GM18519 (cell line): ENCODE results near the gene BICDL2.
"Not testable (repeated sequence)": the region's sequence is repeated elsewhere in the genome, so short reads cannot be mapped to it uniquely, and the experiment has no call there.

Experiments
- ATAC-seq: cut with Tn5 transposase; IDR thresholded peaks from one replicate; pipeline ENCODE4 v1.9.1; 2021; ENCODE audit warnings: mild to moderate bottlenecking, moderate library complexity; ENCODE audit not compliant: unreplicated experiment, low FRiP score

BICDL2 gene, protein sequence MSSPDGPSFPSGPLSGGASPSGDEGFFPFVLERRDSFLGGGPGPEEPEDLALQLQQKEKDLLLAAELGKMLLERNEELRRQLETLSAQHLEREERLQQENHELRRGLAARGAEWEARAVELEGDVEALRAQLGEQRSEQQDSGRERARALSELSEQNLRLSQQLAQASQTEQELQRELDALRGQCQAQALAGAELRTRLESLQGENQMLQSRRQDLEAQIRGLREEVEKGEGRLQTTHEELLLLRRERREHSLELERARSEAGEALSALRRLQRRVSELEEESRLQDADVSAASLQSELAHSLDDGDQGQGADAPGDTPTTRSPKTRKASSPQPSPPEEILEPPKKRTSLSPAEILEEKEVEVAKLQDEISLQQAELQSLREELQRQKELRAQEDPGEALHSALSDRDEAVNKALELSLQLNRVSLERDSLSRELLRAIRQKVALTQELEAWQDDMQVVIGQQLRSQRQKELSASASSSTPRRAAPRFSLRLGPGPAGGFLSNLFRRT

DNA sequence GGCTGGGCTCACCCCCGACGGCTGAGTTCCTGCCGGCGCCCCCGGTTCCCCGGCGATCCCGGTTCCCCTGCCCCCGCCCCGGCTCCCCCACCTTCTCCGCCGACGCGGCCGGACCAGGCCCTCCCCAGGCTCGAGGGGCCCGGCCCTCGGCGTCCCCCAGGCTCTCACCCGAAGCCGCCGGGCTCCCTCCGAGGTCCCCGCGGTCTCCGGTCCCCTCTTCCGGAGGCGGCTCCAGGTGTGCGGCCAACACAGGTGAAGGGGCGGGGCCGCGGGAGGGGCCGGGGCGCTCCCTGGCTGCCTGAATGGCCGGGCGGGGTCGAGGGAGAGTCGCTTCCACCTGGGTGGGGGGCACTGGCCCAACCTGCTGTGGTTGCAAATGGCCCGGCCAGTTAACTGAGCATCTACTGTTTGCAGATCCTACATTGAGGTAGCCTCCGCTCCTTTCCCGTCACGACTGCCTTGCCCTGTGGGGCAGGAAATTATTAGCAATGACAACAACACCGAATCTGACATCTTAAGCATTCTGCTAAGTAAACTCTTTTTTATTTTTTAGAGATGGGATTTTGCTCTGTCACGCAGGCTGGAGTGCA is at the start of gene BICDL2:
Gene BICDL2, minus strand, starts transcription at position 219 of the 590 bp plus-strand sequence. CDS start 1,448 bp downstream, outside the sequence.
- ATAC-seq: no peak

DNA sequence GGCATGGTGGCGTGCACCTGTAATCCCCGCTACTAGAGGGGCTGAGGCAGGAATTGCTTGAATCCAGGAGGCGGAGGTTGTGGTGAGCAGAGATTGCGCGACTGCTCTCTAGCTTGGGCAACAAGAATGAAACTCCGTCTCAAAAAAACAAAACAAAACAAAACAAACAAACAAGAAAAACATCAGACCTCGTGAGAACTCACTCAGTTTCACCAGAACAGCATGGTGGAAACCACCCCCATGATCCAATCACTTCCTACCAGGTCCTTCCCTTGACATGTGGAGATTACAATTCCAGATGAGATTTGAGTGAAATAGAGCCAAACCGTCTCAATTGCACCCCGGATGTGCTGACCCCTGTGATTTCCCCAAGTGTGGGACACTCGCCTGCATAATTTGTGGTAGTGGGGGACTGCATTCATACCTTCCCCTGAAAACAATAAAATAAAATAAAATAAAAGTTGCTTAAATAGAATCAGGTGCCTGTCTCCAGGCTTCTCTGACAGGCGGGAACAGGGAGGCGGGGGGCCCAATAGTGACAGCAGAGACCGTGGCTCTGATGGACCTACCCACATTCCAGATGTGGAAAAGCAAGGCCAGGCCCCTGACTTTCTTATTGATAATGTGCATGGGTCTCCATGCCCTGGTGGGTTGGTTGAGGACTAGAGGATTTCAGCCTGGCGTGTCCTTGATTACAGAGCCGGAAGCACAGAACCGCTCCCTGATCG is 49.3 kb upstream of the BICDL2 start:
- ATAC-seq: no peak

DNA sequence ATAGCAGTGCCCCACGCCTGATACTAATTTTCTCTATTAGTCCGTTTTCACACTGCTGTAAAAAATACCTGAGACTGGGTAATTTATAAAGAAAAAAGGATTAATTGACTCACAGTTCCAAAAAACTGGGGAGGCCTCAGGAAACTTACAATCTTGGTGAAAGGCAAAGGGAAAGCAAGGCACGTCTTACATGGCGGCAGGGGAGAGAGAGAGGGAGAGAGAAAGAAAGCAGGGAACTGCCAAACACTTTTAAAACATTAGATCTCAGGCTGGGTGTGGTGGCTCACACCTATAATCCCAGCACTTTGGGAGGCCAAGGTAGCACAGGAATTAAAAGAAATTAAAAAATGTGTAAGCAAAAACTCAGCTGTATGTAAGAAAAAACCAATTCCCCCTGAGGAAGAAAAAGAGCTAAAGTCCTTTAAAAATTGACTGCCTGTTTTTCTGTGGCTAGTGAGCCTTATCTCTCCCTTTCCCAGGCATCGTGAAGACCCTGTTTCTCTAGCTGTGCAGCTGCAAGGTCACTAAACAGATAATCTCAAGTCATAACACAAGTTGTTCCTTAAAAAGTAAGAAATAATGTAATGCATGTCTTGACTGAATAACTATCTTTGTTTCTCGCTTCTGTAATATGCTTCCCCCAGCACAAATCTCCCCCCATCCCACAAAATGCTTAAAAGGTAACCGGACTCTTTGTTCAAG is 48.4 kb upstream of the BICDL2 start:
- no peak for ATAC-seq

DNA sequence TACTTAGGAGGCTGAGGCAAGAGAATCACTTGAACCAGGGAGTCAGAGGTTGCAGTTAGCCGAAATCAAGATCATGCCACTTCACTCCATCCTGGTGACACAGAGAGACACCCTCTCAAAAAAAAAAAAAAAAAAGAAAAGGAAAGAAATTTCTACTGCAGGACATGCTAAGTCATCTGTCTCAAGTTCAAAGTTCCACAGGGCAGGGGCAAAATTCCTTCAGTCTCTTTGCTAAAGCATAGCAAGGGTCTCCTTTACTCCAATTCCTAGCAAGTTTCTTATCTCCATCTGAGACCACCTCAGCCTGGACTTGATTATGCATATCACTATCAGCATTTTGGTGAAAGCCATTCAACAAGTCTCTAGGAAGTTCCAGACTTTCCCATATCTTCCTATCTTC is 47.7 kb upstream of the BICDL2 start:
- ATAC-seq: no peak

DNA sequence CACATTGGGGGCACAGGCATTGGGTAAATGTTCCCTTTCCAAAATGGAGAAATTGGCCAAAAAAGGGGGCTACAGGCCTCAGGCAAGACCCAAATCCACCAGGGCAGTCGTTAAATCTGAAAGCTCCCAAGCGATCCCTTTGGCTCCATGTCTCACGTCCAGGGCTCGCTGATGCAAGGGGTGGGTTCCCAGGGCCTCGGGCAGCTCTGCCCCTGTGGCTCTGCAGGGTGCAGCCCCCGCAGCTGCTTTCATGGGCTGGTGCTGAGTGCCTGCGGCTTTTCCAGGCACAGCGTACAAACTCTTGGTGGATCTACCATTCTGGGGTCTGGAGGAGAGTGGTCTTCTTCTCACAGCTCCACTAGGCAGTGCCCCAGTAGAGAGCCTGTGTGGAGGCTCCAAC is 46.7 kb upstream of the BICDL2 start:
- ATAC-seq: not testable (repeated sequence)

DNA sequence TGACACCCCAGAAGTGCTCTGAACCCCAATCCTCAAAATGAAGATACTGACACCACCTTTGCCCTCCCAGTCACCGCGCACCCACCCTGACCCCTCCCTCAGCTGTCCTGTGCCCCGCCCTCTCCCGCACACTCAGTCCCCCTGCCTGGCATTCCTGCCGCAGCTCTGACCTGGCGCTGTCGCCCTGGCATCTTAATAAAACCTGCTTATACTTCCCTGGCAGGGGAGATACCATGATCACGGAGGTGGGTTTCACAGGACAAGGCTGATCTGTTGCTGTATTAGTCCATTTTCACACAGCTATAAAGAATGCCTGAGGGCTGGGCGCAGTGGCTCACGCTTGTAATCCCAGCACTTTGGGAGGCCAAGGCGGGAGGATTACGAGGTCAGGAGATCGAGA is 45.2 kb upstream of the BICDL2 start:
- ATAC-seq: not testable (repeated sequence)

DNA sequence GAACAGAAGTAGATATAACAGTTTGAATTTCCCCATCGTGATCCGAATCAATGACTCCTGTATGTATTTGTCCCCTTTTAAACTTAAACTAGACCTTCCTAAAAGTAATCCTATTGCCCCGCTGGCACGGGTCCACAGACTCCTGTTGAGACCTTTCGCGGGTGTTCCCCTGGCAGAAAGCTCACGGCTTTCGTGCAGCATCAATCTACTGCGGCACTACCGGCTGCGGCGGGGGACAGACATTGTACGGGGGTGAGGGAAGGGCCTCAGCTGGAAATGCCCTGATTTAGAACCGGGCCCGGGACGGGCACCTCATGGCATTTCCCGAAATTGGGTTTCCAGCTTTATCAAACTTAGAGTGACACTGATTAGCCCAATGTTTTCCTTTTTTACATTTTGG is 43.3 kb upstream of the BICDL2 start:
- ATAC-seq: no peak

DNA sequence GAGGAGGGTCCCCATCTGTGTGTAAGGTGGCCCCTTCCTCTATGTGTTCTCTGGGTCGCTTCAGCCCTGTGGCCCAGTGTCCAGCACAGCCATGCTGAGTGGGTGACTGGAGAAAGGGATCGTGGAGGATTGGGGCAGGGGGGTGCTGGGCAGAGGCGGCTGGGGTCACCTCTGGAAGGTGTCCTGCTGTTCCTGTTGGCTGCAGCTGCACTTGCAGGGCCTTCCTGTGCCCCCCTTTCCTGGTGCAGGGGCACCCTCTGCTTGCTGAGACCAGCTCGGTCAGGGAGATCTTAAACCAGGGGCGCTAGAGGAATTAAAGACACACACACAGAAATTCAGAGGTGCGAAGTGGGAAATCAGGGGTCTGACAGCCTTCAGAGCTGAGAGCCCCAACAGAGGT is 39.8 kb upstream of the BICDL2 start:
- no peak for ATAC-seq

DNA sequence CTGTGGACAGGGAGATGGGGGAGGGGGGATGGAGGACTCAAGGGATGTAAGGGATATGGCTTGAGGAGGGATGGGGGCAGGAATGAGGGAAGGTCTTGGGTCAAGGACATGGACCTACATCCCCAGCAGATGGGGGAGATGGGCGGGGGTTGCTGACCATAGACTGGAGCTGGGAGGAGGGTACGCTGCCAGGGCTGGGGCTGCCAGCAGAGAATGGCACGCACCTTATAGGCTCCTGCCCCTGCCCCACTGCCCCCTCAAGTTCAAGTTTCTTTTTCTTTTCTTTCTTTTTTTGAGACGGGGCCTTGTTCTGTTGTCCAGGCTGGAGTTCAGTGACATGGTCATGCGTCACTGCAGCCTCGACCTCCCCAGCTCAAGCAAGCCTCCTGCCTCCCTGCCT is 39.2 kb upstream of the BICDL2 start:
- ATAC-seq: not testable (repeated sequence)

DNA sequence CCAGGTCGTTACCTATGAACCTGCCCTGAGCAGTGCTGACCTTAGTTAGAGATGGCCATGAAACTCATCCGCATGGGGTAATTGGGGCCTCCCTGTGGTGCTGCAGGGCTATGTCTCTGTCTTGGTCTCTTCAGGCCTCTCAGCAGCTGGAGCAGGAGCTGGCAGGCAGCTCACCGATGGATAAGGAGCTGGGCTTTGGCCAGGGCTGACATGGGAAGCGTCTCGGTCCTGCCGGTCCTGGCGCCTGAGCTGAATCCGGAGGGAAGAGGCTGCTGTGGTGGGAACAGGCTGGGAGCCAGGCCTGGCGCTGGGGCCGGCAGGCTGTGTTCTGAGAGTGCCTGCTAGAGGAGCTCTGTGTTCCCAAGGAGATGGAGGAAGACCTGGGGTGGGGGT is 38.8 kb upstream of the BICDL2 start:
- no peak for ATAC-seq

DNA sequence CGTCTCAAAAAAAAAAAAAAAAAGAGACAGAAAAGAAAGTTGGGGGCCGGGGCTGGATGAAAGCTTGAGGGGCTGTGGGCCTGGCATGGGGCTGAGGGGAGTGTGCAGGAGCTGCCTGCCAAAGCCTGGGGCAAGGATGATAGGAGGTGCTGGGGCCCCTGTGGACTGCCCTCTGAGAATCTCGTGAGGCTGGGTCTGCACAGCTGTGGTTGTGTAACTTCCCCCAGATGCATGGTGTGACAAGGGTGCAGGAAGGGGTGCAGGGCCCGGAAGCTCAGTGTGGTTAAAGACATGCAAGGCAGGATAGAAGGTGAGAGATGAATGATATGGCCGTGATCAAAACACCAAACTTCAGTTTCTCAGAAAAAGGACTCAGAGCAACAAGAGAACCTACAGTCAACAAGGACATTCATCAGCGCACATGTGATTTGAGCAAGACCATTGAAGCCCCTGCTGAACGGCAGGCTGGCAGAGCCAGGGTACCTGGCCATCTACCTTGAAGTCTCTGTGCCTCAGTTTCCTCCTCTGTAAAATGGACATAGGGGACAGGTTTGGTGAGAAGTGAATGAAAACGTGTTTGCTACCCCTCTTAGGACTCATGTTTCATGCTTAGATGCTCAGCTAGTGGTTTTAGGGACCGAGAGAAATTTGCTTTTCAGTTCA is 38.2 kb upstream of the BICDL2 start:
- ATAC-seq: no peak

DNA sequence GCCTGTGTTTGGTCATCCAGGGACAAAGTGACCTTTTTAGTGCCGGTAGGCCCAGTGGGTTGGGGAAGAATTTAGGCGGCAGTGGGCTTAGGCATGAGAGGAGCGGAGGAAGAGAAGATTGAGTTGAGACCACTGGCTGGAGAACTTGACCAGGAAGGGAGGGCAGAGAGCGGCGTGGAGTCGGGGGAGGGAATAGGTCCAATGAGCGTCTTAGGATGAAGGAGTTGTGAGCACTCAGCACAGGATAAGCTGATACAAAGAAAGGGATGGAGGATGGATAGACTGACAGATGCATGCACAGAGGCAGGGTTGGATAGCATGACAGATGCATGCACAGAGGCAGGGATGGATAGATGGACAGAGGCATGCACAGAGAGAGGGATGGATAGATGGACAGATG is 36.7 kb upstream of the BICDL2 start:
- no peak for ATAC-seq

DNA sequence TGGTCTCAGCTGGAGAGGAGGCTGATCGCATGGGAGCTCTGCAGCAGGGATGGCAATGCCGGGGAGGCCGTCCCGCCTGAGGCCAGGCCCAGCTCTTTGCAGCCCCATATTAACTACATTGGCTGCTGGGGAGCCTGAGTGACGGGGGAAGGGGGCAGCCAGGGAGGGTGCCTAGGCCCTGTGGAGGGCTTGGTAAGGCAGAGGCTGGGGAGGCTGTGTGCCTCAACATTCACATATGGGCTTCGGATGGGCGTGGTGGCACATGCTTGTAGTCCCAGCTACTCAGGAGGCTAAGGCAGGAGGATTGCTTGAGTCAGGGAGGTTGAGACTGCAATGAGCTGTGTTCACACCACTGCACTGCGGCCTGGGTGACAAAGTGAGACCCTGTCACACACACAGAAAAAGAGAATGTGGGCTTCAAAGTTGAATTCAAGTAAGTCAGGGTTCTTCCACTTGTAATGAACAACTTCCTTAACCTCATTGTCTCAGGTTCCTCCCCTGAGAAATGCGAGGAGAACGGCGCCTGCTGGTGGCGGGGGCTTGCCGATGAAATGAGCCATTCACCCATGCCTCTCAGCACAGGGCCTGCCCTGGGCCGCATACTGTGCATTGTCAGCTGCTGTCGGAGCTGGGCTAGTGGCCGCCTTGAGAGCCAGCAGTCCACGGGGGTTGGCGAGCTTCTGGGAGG is 36.0 kb upstream of the BICDL2 start:
- not testable (repeated sequence) for ATAC-seq

DNA sequence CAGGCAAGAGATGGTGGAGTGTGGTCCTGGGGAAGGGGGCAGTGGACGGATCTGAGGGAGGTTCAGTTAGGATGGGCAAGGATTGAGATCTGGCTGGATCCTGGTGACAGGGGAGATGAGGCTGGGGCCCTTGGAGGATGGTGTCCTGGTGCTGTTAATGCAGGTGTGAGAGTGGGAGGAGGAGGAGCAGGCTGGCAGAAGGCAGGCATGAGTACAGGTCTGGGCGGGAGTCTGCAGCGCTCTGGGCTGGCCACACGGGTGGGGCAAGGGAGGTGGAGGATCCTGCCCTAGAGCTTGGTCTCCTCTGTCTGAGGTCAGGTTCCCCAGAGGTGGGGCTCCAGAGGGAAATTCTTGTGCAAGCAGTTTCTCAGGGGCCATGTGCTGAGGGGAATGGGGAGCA is 35.4 kb upstream of the BICDL2 start:
- not testable (repeated sequence) for ATAC-seq

DNA sequence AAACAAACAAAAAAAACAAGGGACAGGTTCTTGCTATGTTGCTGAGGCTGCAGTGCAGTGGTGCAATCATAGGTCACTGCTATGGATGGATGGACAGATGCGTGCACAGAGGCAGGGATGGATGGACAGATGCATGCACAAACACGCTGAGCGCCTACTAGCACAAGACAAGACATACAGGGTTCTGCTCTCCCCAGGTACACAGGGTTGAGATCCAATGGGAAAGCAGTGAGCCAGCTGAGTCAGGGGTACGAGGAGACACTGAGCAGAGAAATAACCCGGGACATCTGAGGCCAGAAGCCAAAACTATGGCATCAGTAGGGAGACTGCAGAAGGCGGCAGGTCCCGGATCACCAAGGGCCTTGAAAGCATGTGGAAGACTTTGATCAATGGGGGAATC is 34.9 kb upstream of the BICDL2 start:
- no peak for ATAC-seq

DNA sequence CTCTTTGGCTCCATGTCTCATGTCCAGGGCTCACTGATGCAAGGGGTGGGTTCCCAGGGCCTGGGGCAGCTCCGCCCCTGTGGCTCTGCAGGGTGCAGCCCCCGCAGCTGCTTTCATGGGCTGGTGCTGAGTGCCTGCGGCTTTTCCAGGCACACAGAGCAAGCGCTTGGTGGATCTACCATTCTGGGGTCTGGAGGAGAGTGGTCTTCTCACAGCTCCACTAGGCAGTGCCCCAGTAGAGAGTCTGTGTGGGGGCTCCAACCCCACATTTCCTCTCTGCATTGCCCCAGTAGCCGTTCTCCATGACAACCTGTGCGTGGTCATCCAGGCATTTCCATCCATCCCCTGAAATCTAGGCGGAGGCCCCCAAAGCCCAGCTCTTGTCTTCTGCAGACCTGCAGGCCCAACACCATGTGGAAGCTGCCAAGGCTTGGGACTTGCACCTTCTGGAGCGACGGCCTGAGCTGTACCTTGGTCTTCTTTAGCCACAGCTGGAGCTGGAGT is 33.9 kb upstream of the BICDL2 start:
- ATAC-seq: no peak

DNA sequence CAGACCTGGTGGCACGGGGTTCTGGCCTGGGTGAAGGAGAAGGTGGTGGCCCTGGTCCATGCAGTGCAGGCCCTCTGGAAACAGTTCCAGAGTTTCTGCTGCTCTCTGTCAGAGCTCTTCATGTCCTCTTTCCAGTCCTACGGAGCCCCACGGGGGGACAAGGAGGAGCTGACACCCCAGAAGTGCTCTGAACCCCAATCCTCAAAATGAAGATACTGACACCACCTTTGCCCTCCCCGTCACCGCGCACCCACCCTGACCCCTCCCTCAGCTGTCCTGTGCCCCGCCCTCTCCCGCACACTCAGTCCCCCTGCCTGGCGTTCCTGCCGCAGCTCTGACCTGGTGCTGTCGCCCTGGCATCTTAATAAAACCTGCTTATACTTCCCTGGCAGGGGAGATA is 32.4 kb upstream of the BICDL2 start:
- not testable (repeated sequence) for ATAC-seq

DNA sequence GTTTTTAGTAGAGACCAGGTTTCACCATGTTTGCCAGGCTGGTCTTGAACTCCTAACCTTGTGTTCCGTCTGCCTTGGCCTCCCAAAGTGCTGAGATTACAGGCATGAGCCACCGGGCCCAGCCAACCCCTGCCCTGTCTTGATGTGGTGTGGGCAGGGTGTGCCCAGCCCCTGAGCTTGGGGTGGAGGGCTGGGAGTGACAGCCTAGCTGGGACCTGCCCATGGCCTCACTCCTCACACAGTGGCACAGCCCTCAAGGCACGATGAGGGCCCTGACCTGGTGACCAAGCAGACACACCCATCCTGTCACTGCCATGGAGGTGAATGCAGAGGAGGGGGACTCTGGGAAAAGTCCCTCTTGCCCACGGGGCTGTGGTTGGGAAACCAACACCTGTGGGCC is 31.7 kb upstream of the BICDL2 start:
- no peak for ATAC-seq

DNA sequence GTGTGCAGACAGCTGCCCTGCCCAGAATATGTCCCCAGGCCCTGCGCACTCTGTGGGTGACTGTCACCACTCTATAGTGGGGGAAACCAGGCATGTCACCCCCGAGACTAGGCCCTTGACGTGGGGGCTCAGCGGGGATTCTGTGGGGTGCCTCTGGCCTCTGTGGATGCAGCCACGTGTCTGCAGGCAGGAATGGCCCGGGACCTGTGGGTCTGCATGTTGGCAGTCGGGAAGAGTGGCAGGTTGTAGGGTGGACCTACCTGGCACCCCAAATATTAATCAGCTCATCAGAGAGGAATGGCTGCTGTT is 29.6 kb upstream of the BICDL2 start:
- ATAC-seq: no peak
